ENCODE data around the gene RTN4R. TPM values are rescaled to one million over a fixed set of nuclear protein-coding genes. Genes with fewer than 3 reads are reported as not detected.
A peak's percentile ranks its signal among the peaks of the same experiment; 100 is the strongest.

The RTN4R gene
- total RNA-seq, 2 experiments from 2014 or later = 0.36 to 0.50 TPM

- peak overlapping the region; percentile 70 to 73 for H3K27ac ChIP-seq (ENCODE audit: low read depth in 1 of 2, low read length in 2 of 2)
- no peak for ATAC-seq (ENCODE audit: poor library complexity)
Measured at GRCh38 chr22:20207277-20208025, 60.7 kb downstream of the RTN4R start.

GRCh38 chr22:20206709-20207215 lies 61.4 kb downstream of the RTN4R start:
- peak in 3 of 14 experiments; percentile 18 to 27 (median 19) for DNase-seq

More at GRCh38 chr22:20207277-20208025, 60.7 kb downstream of the RTN4R start:
- Mint-ChIP-seq H3K4me1 (ENCODE audit: low read depth) (peaks cover 27% of the 10 kb centered on the region), H3K9me3 (no peaks in the 10 kb centered on the region), H3K27me3 (no peaks in the 10 kb centered on the region), H3K4me3 (peak overlapping the region; percentile 97), H3K27ac (peak overlapping the region; percentile 90), H3K36me3 (ENCODE audit: low read depth) (peaks cover 4% of the 10 kb centered on the region)
- Histone ChIP-seq H3K4me3 (ENCODE audit: low read length) (peak overlapping the region; percentile 75), H3K36me3 (ENCODE audit: insufficient read depth, low read length) (no peaks in the 10 kb centered on the region), H3K27me3 (ENCODE audit: control insufficient read depth in 1 of 2, insufficient read depth in 2 of 2, low read length in 2 of 2) (no peaks in the 10 kb centered on the region), H3K9me3 (ENCODE audit: control insufficient read depth in 1 of 2, insufficient read depth in 1 of 2, low read length in 2 of 2) (no peaks in the 10 kb centered on the region), H3K4me1 (ENCODE audit: insufficient read depth, low read length) (peaks cover 44% of the 10 kb centered on the region)
- no peak for DNase-seq
- CTCF ChIA-PET = no interaction called here
- TF ChIP-seq CTCF (IDR thresholded peaks at IDR 0.05) = no peak
- POLR2A ChIA-PET = interaction anchor here (1.2 to 2.1 kb wide), 2 partner anchors 8 to 31 kb away, joined by 4 to 8 read pairs; no protein-coding TSS in a partner anchor
- intact Hi-C loops (cut with DNase I, micrococcal nuclease) = loop anchor here in 1 of 2 experiments (5.0 kb wide), 2 partner anchors 60 to 75 kb away; partner anchors contain the start of genes RTN4R and ZDHHC8

More at GRCh38 chr22:20206709-20207215, 61.4 kb downstream of the RTN4R start:
- ChIA-PET POLR2A (interaction anchor here (1.2 to 2.1 kb wide), 2 partner anchors 8 to 32 kb away, joined by 4 to 8 read pairs; no protein-coding TSS in a partner anchor), CTCF (no interaction called here)
- peaks cover 4% of the 10 kb centered on the region for H3K36me3 Mint-ChIP-seq (ENCODE audit: low read depth)
- no peaks in the 10 kb centered on the region for H3K36me3 ChIP-seq (ENCODE audit: insufficient read depth, low read length)
- TF ChIP-seq CTCF (IDR thresholded peaks at IDR 0.05) = no peak
- H3K4me3 Mint-ChIP-seq = peak overlapping the region; percentile 97
- no peaks in the 10 kb centered on the region for H3K27me3 ChIP-seq (ENCODE audit: control insufficient read depth in 1 of 2, insufficient read depth in 2 of 2, low read length in 2 of 2)
- peak overlapping the region; percentile 75 for H3K4me3 ChIP-seq (ENCODE audit: low read length)
- no peaks in the 10 kb centered on the region for H3K27me3 Mint-ChIP-seq
- no peaks in the 10 kb centered on the region for H3K9me3 ChIP-seq (ENCODE audit: control insufficient read depth in 1 of 2, insufficient read depth in 1 of 2, low read length in 2 of 2)
- peaks cover 40% of the 10 kb centered on the region for H3K4me1 ChIP-seq (ENCODE audit: insufficient read depth, low read length)
- peaks cover 27% of the 10 kb centered on the region for H3K4me1 Mint-ChIP-seq (ENCODE audit: low read depth)
- intact Hi-C loops (cut with DNase I, micrococcal nuclease) = loop anchor here in 1 of 2 experiments (5.0 kb wide), 2 partner anchors 61 to 74 kb away; partner anchors contain the start of genes RTN4R and ZDHHC8
- peak; percentile 43 for ATAC-seq (ENCODE audit: poor library complexity)
- H3K9me3 Mint-ChIP-seq = no peaks in the 10 kb centered on the region
- peak overlapping the region; percentile 70 to 73 for H3K27ac ChIP-seq (ENCODE audit: low read depth in 1 of 2, low read length in 2 of 2)
- H3K27ac Mint-ChIP-seq = peak overlapping the region; percentile 90
